Psoas muscle (tissue), 8 donors: ENCODE results near the gene GABBR1. TPM values are rescaled to one million over a fixed set of nuclear protein-coding genes. Genes with fewer than 3 reads are reported as not detected.

Experiments
- ATAC-seq, 4 donors: fragments of 200-7000 bp; cut with Tn5 transposase; one replicate each; pipeline ENCODE4 v1.9.1; 2020; ENCODE audit warnings: moderate library complexity in 3 of 4, mild to moderate bottlenecking in 2 of 4
- DNase-seq, 2 donors: peaks; one replicate each; pipeline ENCODE4 v3.0.0-alpha.2; 2020
- H3K27ac ChIP-seq: fragments of 200-600 bp; one replicate; pipeline ENCODE4 v1.8.0; 2022
- H3K27me3 ChIP-seq, 3 donors: fragments of 200-600 bp in 1 of 3; one replicate each; pipeline versions ENCODE4 v1.6.1 to v1.8.0; 2013 to 2022; ENCODE audit warnings: low read length in 2 of 3, mild to moderate bottlenecking in 2 of 3, moderate library complexity in 1 of 3; ENCODE audit not compliant: insufficient read depth in 3 of 3
- H3K36me3 ChIP-seq, 2 donors: fragments of 200-600 bp in 1 of 2; one replicate each; pipeline versions ENCODE4 v1.6.1 to v1.8.0; 2013 to 2022; ENCODE audit warnings: low read depth in 1 of 2, mild to moderate bottlenecking in 1 of 2, moderate library complexity in 1 of 2; ENCODE audit not compliant: insufficient read depth in 1 of 2
- H3K4me1 ChIP-seq: fragments of 200-600 bp; one replicate; pipeline ENCODE4 v1.8.0; 2022
- H3K4me3 ChIP-seq: fragments of 200-600 bp; one replicate; pipeline ENCODE4 v1.8.0; 2022; ENCODE audit warnings: mild to moderate bottlenecking
- H3K9me3 ChIP-seq: fragments of 200-600 bp; one replicate; pipeline ENCODE4 v1.8.0; 2022
- WGBS, 3 donors: extraction: QIAGEN DNeasy Blood & Tissue Kit; methylation state at CpG; one replicate each; pipeline versions ENCODE4 v1.1.6 to v1.1.7; 2013; 5-methylcytosine and 5-hydroxymethylcytosine counted together
- intact Hi-C, 2 donors: fragments of 100-400 bp; cut with DNase I; formaldehyde crosslinking; loops; one replicate each; pipeline versions ENCODE4 v1.11.0 to v1.14.2; 2022
- long read RNA-seq, 2 donors: library from polyadenylated mRNA; unstranded; transcript quantifications; one replicate each; pipeline ENCODE4 v2.0.0, GENCODE V29; 2021
- polyA plus RNA-seq, 3 donors: library from polyadenylated mRNA; stranded (reverse); fragments of 200-250 nt; gene quantifications; one replicate each; pipeline ENCODE4 v1.2.3, GENCODE V29; 2013
- total RNA-seq, 4 donors: library from RNA; stranded (reverse); fragmentation: NEBNext Ultra II Directional in 2 of 4; extraction: Animal tissue kit (Norgen Biotek cat#: 25700) in 2 of 4; gene quantifications; one replicate each; pipeline versions ENCODE4 v1.2.1 to v1.2.4, GENCODE V29; 2021 to 2023
- TF ChIP-seq, protein P1 (sequence below): fragments of 200-600 bp; IDR thresholded peaks from one replicate; pipeline ENCODE4 v1.8.0; 2022; ENCODE audit warnings: antibody characterized with exemption
- donor health status: healthy with polysubstance abuse.
- donor health status: DM: no; HTN: no; CAD: no; lungs with moderate emphysema.
- donor health status: Bipolar disorder and iron deficiency.
- donor health status: healthy.
- donor health status: DM: yes; HTN: yes; CAD: no.
- donor health status: DM: no; HTN: no; CAD: no.
- donor health status: DM: no; HTN: no; CAD: no.
- donor health status: DM: yes; HTN: yes; CAD: no.

Gene GABBR1
- 10 to 100 TPM in 1 of 4 donors, 1 to 10 TPM in 3; 4.1 to 10.2 (median 5.3) TPM for total RNA-seq
- polyA plus RNA-seq, result 1 to 10 TPM; 2.5 to 4.6 (median 3.8) TPM
- long read RNA-seq, donor 1, partial matches to known transcripts, result 1 of 2 reads
- long read RNA-seq, donor 1, other reads (novel, unspliced or antisense), result 1 of 2 reads
- long read RNA-seq, donor 2, partial matches to known transcripts, result 0 of 1 reads
- long read RNA-seq, donor 2, other reads (novel, unspliced or antisense), result 1 of 1 reads

DNA sequence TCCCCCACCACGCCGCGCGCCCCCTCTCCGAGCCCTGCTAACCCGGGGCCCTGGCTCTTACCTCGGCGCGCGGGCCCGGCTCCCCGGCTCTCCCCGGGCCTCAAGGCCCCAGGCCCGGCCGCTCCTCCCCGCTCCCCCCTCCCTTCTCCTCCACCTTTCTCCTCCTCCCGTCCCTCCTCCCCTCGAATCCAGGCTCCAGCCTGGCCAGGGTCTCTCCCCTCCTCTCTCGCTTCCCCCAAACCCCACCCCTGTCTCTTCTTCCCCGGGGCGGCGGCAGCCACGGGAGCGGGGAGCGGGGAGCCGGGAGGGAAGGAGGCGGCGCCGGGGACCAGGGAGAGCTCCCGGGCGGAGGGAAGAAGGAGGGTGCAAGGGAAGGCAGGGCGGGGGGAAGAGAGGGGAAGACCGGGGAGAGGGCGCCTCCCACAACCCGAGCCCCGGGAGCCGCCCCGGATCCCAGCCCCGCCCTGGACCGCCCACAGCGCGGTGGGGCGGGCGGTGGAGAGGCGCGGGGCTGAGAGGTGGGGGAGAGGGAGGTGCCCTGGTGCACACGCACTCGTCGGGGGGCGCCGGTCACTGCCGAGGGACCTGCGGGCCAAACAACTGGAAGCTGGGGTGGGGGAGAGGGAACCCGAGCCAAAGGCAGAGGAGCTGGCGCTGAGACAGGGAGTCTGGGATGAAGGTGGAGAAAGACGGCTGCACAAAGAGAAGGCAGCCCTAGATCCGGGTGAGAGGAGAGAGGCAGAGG is at the start of gene GABBR1:
Gene GABBR1 (minus strand): TSS at position 395 of the 745 bp plus-strand sequence. CDS start 798 bp downstream, outside the sequence.
- WGBS, 3 donors, result 1 to 2% (median 1%) methylated on average over 25 to 57 of the region's 57 CpGs
- Histone ChIP-seq H3K4me1 (peaks cover 16% of the 10 kb centered on the region), H3K36me3 (no peaks in the 10 kb centered on the region), H3K4me3 (peak within 1 kb of the TSS; percentile 72), H3K27ac (peak within 1 kb of the TSS; percentile 4), H3K27me3 (peaks cover 2 to 67% (median 9%) of the 10 kb centered on the region in 3 donors), H3K9me3 (no peaks in the 10 kb centered on the region)
- ATAC-seq (peak; percentile 69 to 89 (median 86)), DNase-seq (peak; percentile 86 to 88)
- intact Hi-C loops, result no loop called here
- TF ChIP-seq, protein P1, sequence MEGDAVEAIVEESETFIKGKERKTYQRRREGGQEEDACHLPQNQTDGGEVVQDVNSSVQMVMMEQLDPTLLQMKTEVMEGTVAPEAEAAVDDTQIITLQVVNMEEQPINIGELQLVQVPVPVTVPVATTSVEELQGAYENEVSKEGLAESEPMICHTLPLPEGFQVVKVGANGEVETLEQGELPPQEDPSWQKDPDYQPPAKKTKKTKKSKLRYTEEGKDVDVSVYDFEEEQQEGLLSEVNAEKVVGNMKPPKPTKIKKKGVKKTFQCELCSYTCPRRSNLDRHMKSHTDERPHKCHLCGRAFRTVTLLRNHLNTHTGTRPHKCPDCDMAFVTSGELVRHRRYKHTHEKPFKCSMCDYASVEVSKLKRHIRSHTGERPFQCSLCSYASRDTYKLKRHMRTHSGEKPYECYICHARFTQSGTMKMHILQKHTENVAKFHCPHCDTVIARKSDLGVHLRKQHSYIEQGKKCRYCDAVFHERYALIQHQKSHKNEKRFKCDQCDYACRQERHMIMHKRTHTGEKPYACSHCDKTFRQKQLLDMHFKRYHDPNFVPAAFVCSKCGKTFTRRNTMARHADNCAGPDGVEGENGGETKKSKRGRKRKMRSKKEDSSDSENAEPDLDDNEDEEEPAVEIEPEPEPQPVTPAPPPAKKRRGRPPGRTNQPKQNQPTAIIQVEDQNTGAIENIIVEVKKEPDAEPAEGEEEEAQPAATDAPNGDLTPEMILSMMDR, result no peak

DNA sequence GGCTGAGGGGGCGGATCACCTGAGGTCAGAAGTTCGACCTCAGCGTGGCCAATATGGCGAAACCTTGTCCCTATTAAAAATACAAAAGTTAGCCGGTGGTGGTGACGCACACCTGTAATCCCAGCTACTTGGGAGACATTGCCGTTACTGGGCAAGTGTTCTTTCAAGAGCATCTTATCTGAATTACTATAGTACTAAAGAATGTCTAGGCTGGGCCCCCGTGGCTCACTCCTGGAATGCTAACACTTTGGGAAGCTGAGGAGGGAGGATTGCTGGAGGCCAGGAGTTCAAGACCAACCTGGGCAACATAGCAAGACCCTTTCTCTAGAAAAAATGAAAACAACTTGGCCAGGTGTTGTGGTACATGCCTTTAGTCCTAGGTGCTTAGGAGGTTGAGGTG is 48.8 kb upstream of the GABBR1 start:
- DNase-seq (no peak), ATAC-seq (no peak)
- Histone ChIP-seq H3K36me3 (no peaks in the 10 kb centered on the region), H3K27me3 (no peaks in the 10 kb centered on the region), H3K9me3 (no peaks in the 10 kb centered on the region), H3K27ac (no peak overlapping the region), H3K4me3 (no peak overlapping the region), H3K4me1 (no peaks in the 10 kb centered on the region)
- TF ChIP-seq, protein P1, result no peak
- WGBS, 3 donors, result 86 to 95% (median 86%) methylated on average over 8 of the region's 8 CpGs
- intact Hi-C loops, result no loop called here

DNA sequence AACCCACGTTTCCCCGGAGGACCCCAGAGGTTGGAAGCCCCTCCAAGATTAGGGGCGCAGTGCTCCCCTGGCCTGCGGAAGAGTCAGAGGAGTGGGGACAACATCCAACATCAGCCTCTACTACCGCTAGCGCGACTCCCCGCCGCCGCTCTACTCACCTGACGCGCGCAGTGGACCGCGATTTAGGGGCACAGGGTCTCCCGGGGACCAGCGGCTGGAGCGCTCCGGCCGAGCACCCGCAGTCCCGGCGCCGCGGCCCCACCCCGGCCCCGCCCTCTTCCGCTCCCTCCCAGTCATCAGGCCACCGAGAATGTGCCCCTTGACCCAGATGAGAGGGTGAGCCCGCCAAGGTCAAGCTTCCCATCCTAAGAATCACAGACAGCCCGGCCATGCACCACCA is 47.9 kb upstream of the GABBR1 start, which contains the start of gene ZFP57:
Gene ZFP57 (minus strand): TSS at position 249 of the 400 bp plus-strand sequence. CDS start 4,149 bp downstream, outside the sequence.
- H3K27ac ChIP-seq, result no peak within 1 kb of the TSS
- no peaks in the 10 kb centered on the region for H3K36me3 ChIP-seq
- H3K27me3 ChIP-seq, result no peaks in the 10 kb centered on the region
- intact Hi-C loops, result no loop called here
- DNase-seq (no peak), ATAC-seq (no peak)
- no peaks in the 10 kb centered on the region for H3K9me3 ChIP-seq
- H3K4me3 ChIP-seq, result no peak within 1 kb of the TSS
- WGBS, 3 donors, result 37 to 82% (median 66%) methylated on average over 30 to 31 of the region's 31 CpGs
- TF ChIP-seq, protein P1, result no peak
- H3K4me1 ChIP-seq, result no peaks in the 10 kb centered on the region

DNA sequence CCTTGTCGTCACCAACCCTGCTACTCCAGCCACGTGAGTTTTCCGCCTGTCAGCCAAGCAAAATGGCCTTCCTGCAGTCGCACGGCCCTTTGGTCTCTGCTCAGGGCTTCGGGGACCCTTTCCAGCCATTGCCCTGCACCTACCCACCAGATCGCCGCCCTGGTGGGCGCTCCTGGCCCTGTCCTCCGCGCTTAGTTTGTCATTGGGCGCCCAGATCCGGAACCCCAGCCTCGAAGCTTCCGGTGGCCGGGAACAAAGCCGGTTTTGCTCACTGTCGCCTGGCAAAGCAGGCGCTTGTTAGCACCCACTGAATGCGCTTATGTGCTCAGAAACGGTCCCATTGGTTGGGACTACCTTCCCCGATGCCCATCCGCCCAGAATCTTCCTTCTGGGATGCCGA is 47.4 kb upstream of the GABBR1 start:
- intact Hi-C loops, result no loop called here
- TF ChIP-seq, protein P1, result no peak
- no peaks in the 10 kb centered on the region for H3K27me3 ChIP-seq
- H3K4me3 ChIP-seq, result no peak overlapping the region
- H3K4me1 ChIP-seq, result no peaks in the 10 kb centered on the region
- WGBS, 3 donors, result 59 to 91% (median 89%) methylated on average over 23 to 24 of the region's 24 CpGs
- no peaks in the 10 kb centered on the region for H3K36me3 ChIP-seq
- DNase-seq (no peak), ATAC-seq (no peak)
- H3K9me3 ChIP-seq, result no peaks in the 10 kb centered on the region
- H3K27ac ChIP-seq, result no peak overlapping the region
